Measurements from ENCODE around the gene STAMBP.

DNA sequence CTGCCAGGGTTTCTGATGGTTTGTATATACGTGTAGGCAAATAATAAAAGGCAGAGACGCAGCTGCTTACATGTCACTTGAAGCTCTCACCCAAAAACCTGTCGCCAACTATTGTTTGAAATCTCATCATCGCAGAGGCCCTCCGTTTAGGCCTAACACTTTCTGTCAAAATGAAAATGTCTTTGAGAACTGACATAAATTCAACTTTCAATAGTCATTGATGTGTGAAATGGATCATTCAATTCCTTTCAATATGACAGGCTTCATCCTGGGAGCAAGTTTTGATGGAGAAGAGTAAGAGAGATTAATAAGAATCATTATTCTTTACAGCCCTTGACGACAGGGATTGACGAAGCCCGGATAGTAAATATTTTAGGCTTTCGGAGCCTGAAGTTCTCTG lies 66.7 kb downstream of the STAMBP start:
- TF ChIP-seq, protein P1, sequence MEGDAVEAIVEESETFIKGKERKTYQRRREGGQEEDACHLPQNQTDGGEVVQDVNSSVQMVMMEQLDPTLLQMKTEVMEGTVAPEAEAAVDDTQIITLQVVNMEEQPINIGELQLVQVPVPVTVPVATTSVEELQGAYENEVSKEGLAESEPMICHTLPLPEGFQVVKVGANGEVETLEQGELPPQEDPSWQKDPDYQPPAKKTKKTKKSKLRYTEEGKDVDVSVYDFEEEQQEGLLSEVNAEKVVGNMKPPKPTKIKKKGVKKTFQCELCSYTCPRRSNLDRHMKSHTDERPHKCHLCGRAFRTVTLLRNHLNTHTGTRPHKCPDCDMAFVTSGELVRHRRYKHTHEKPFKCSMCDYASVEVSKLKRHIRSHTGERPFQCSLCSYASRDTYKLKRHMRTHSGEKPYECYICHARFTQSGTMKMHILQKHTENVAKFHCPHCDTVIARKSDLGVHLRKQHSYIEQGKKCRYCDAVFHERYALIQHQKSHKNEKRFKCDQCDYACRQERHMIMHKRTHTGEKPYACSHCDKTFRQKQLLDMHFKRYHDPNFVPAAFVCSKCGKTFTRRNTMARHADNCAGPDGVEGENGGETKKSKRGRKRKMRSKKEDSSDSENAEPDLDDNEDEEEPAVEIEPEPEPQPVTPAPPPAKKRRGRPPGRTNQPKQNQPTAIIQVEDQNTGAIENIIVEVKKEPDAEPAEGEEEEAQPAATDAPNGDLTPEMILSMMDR (IDR thresholded peaks at IDR 0.05), result no peak
- no peak for TF ChIP-seq POLR2A (IDR thresholded peaks at IDR 0.05)
